HG03108 (cell line): ENCODE results near the gene RAI1.

Experiments
- ATAC-seq: cut with Tn5 transposase; IDR thresholded peaks from one replicate; pipeline ENCODE4 v1.9.1; 2021; ENCODE audit warnings: moderate library complexity; ENCODE audit not compliant: unreplicated experiment

The RAI1 gene

GRCh38 chr17:17851103-17852002 lies 170.1 kb downstream of the RAI1 start:
- ATAC-seq = no peak

GRCh38 chr17:17852930-17853329 lies 171.7 kb downstream of the RAI1 start:
- no peak for ATAC-seq

- ATAC-seq = no peak
These were observed 172.7 kb downstream of the RAI1 start for GRCh38 chr17:17853811-17854447.

GRCh38 chr17:17855976-17856375 lies 174.7 kb downstream of the RAI1 start:
- ATAC-seq = no peak

GRCh38 chr17:17856386-17856785 lies 175.1 kb downstream of the RAI1 start:
- no peak for ATAC-seq

GRCh38 chr17:17857496-17857895 lies 176.2 kb downstream of the RAI1 start:
- no peak for ATAC-seq

GRCh38 chr17:17859909-17860765 lies 178.9 kb downstream of the RAI1 start:
- no peak for ATAC-seq

- no peak for ATAC-seq
These were observed 179.5 kb downstream of the RAI1 start for GRCh38 chr17:17860766-17861107.
